GM18909 (cell line): ENCODE measurements around the gene SREBF1.

Source experiments
- ATAC-seq: cut with Tn5 transposase; IDR thresholded peaks from one replicate; pipeline ENCODE4 v1.9.1; 2021; ENCODE audit warnings: mild to moderate bottlenecking; ENCODE audit not compliant: unreplicated experiment, poor library complexity

The SREBF1 gene

GRCh38 chr17:17784657-17785267, 52.0 kb downstream of the SREBF1 start:
- no peak for ATAC-seq

- ATAC-seq: peak; percentile 12
These were observed 52.7 kb downstream of the SREBF1 start for GRCh38 chr17:17783825-17784656.

DNA sequence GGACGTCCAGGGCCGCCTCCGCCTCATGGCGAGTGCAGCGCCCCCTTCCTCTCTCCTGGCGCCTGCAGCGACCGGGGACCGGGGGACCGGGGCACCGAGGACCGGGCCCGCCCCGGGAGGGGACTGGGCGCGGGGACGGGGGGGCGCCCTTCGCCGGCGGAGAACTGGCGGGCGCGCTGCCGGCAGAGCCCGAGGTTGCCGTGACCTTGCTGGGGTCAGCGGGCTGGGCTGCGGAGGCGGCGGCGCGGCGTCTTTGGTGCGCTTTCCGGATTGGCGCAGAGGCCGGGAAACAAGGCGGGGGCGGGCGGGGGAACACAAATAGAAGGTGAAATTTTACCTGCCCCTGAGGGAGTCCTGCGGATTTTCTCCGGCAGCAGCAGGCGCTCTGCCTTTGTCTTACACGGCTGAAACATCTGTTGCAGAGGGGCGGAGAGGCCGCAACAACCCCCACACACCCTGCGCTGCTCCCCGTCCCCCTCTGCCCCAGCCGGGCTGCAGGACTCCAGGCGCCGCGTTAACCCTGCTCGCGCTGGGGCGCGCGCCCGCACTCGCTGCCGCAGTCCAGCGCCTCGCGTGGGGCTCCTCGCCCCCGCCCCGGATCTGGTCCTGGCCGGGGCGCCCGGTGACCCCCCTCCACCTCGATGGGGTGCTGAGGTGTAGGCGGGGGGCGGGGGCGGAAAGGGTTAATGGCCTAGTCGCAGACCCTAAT, 53.5 kb downstream of the SREBF1 start:
- ATAC-seq: peak; percentile 38

DNA sequence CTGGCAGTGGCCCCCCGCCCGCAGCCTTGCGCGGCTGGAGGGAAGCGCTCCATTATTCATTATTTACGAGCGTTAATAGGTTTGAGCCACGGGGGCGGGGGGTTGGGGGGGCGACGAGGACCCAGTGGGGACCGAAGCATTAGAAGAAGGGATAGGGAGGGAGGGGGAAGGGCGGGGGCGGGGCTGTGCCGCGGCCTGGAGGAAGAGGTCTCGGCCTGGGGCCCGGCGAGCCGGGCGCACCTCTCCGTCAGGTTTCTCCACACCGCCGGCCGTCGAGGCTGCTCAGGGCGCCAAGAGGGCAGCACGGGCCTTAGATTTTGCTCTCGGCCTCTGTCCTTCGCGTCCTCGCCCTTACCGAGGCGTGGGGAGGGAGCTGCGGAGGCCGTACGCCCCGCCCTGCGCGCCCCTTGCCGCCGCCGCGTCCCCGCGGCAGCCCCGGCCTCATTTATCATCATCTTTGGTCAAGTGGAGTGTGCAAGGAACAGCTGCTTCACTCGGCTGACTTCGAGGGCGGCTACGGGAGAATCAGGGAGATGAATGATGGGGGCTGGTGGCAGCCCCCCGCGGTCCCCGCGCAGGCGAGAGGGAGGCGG, 54.2 kb downstream of the SREBF1 start:
- peak; percentile 13 for ATAC-seq

DNA sequence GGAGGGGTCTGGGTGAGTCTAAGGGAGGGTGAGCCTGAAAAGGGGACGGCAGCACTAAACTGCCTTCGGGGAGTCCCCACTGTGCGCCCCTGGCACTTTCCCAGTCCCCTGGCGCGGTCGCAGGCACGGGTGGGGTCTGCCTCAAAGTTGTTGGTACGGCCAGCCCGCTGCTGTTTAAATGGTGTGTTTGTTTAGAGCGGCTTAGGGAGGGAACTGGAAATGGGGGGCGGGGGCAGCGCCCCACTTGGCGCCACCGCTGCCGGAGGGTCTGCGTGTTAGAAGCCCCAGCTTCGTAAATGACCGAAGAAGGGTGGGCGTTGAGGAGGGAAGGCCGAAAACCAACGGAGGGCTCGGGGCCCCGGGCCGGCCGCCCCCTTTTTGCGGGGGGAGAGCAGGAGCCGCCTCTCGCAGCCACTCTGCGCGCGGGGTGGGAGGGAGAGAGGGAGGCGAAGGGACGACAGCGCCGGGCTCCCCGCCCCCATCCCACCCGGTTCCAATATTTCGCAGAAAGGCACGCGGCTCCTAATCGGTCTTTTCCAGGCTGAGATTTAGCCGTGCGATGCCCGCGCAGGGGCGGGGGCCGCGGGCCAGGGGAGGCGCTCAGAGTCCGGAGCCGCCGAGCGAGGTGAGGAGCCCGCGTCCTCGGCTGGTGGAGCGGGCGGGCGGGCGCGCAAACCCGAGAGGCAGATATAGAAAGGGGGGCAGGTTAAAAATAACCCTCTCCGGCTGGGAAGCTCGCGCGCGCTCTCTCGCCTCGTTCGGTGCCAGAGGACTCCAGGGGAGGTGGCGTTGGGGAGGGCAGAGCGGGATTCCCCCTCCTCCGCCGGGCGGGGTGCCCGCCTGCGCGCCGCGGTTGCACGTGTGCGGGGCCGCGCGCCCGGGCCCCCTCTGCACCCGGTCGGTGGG, 54.9 kb downstream of the SREBF1 start:
- ATAC-seq: no peak

GRCh38 chr17:17780922-17781590, 55.7 kb downstream of the SREBF1 start:
- ATAC-seq: no peak

DNA sequence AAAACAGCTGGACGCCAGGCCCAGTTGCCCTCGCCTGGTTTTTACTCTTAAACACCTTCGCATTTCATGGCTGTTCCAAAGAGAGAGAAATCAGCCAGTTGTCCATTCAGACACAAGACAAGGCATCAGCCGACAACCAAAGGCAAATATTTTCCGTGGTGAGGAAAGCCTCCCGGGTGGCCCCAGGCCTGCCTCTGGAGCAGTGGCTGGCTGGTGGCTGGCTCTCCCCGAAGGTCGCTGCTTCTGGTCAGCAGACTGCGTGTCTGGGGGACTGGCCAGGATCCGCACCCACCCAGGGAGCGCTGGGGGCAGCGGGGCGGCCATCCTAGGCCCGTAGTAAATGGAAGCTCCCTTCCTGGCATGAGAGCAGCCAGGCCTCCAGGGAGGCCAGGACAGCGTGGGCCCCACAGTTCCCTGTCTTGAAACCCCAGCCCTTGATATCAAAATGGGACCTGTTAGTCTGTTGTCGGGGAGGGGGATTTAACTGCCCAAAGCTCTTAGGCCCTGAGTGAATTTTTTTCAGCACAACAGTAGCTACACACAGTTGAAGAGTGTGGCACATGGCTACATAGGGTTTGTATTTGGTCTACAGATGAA, 57.7 kb downstream of the SREBF1 start:
- ATAC-seq: no peak

GRCh38 chr17:17778308-17779014, 58.3 kb downstream of the SREBF1 start:
- no peak for ATAC-seq

GRCh38 chr17:17776889-17777288, 59.9 kb downstream of the SREBF1 start:
- ATAC-seq: no peak

DNA sequence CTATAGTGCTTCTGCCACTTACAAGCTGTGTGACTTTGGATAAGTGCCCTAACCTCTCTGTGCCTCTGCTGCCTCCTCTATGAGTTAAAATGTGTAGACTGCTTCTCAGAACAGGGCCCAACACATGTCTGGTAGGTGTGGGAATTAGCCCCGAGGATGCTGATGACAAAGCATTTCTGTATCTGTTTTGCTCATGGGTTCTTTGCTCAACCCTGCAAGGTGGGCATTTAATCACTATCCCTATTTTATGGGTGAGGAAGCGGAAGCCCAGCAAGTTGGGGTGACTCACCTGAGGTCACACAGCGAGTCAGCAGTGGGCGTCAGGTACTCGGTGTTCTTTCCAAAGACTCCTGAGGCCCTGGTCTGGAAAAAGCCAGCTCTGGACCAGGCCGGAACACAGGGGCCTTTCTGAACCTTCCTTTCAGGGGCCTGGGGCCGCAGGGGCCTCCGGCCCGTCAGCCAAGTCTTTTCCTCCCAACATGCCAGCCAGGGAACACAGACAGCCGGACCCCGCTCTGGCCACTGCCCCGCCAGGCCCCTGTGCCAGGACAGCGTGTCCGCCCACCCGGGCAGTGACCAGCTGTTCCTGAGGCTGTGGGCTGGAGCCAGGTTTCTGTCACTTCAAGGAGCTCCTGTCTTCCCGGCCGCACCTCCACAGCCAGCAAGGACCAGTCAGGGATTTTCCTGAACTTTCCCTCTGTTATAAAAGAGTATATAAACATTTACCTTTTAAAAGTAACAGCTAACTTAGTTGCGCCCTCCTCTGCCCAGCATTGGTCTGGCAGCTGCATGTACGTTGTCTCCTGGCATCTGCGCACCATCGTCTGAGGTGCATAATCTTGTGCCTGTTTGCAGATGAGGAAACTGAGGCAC, 62.5 kb downstream of the SREBF1 start:
- no peak for ATAC-seq

GRCh38 chr17:17772231-17772630, 64.6 kb downstream of the SREBF1 start:
- no peak for ATAC-seq

GRCh38 chr17:17771498-17772201, 65.1 kb downstream of the SREBF1 start:
- ATAC-seq: no peak

GRCh38 chr17:17770632-17771044, 66.1 kb downstream of the SREBF1 start:
- no peak for ATAC-seq

DNA sequence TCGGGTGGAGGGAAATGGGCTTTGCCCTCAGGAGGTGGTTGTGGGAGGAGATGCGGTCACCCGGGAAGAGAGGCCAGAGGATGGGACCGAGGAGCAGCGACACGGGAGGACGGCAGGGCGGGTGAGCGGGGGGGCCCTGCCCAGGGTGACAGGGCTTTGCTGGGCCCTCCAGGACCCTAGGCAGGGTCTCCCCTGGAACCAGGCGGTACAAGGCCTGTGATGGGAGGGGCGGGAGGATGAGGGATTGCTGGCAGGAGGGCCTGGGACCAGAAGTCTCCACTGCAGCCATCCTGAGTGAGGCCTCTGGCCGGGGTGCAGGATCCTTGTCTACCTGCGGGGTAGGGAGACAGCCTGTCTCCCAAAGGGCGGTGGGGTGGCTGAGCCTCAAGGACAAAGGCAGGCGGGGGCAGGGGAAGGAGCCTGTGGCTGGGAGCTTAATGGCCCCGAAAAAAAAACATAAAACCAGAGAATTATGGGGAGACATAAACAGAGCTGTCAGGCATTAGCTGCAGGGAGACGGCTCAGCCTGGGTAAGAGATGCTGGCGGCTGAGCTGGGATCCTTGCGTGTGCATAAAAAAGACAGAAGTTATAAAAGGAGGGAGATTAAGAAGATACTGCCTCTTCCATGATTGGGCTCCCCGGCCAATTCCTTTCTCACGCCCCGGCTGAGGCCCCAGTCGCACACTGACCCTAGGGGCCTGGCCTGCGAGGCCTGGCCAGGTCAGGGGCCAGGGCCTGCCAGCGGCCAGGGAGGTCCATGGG, 66.7 kb downstream of the SREBF1 start:
- ATAC-seq: no peak

DNA sequence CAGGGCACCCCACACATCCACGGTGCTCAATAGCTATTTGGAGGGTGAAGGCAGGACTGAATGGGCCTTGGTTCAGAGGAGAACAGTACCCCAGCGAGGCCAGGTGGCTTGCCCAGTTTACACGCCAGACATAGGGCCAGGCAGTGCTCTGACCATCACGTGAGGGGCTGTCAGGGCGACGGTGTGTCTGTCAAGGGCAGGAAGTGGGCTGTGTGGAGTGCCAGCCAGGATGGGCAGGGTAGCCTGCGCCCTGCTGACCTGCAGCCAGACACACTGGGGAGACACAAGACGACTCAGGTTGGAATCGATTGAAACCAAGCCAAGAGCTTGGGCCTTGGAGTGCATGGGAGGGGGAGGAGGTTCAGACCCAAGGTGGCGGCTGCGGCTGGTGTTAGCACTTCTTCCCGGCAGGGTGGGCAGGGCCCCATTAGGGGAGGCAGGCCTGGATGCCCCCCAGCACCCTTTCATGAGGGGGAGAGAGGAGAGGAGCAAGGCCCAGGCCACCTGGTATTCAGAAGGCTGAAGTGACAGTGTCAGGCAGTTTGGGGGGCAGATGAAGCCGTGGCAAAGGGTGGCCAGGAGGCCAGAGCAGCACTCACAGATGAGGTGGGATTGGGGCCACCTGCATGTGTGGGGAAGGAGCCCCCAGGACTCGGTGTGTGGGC, 68.2 kb downstream of the SREBF1 start:
- no peak for ATAC-seq
